GM18873 (cell line): Measurements from ENCODE around the gene PCSK4.
"Not testable (repeated sequence)": the region's sequence is repeated elsewhere in the genome, so short reads cannot be mapped to it uniquely, and the experiment has no call there.

Experiments used
- ATAC-seq: cut with Tn5 transposase; IDR thresholded peaks from one replicate; pipeline ENCODE4 v1.9.1; 2021; ENCODE audit warnings: mild to moderate bottlenecking, moderate library complexity, moderate number of reproducible peaks; ENCODE audit not compliant: unreplicated experiment, low FRiP score

Gene PCSK4

DNA sequence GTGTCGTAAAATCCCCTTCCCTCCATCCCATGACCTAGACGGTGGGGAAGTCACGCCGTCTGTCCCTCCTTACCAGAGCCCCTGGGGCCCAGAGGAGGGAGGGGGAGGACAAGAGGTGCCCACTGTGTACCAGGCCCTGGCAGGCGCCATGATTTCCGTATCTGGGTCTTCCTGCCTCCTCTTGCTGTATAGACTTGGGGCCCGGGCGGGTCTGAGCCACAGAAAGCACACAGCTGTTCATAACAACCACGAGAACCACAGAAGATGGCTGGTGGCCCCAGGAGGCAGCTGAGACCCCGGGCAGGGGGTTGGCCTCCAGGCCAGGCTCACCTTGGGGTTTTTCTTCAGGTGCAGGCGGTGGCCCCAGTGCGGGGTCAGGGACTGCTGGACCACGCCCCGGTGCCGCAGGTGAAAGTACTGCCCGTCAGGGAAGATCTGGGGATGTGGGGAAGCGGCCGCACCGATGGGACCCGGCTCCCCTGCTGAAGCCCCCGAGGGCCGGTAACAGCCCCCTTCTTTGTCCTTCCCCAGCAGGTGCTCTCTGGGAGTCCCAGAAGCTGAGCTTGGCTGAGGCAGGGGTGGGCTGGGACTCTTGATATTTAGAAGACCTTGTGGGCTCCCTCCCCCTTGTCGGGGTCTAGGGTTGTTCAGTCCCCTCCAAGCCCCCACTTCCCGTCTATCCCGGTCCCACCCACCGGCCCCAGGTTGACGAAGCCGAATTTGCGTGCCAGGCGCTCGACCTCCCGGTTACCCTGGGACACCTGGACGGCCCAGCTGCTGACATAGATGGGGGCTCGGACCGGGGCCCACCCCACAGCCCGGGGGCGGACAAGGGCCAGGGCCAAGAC lies 463 bp downstream of the PCSK4 start:
- ATAC-seq, result no peak

DNA sequence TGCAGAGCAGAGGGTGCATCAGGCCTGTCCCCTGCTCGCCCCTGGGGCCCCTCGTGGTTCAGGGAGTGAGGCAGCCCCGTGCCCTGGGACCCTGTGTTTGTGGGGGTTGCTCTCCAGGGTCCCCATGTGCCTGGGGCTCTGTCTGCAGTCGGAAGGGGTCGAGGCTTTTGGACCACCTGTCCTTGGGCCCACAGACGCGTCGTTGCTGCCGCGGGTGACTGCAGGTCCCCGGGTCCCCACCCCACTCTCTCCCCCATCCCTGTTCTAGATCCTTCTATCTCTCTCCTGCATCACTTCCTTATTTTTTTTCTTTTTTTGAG lies 1.9 kb downstream of the PCSK4 start:
- no peak for ATAC-seq

DNA sequence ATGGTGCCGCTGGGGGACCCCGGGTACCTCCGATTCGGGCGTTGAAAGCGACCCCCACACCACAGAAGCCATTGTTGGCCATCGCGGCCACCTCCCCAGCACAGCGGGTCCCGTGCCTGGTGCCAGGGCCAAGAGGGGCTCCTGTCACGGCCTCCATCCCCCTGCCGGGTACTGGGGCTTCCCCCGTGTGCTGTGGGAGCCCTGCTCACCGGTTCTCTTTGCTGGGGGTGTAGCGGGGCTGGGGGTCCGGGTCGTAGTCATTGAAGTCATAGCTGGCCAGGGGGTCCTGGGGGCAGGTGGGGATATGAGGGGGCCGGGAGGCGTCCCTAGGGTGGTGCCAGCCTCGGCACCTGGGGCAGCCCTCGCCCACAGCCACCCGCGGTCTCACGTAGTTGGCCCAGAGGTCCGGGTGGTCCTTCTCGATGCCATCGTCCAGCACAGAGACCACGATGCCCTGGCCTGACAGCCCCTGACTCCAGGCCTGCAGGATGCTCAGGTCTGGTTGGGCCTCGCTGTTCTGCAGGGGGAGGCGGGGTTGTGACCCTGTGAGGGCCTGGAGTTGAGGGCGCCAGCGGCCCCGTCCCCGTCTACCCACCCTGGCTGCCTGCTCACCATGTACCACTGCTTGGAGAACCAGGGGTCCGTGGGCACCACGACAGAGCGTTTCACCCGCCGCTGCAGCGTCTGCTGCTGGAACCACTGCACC lies 2.4 kb downstream of the PCSK4 start:
- ATAC-seq, result no peak

DNA sequence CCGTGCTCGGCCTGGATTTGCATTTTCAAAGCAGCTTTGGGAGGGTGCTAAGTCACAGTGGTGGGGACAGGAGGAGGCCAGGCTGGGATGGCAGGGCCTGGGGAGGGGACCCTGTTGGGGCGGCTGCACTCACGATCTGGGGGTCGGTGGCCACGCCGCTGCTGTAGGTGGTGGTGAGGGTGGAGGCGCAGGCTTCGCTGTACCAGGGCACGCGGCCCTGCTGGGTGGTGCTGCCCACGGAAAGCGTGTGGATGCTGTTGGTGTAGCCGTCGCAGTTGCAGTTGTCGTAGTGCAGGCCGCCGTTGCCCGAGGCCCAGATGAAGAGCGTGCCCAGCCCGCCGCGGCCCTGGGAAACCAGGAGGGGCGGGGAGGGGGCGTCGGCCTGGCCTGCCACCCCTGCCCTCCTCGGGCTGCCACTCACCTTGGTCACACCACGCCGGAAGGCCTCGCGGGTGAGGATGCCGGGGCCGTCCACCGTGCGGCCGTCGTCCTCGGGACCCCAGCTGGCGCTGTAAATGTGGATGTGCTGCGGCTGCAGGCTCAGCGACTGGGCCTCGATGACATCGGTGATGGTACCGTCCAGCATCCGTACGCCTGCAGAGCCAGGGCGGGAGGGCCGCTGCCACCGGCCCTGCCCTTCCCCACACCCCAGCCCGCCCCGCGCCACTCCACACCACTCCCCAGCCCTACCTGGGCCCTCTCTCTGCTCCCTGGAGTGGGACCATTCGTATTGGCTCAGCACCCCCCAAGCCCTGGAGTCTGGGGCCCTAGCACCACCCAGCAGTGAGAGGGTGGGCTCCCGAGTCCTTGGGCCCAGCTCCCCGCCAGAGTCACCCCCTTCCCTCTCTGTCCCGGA lies 3.2 kb downstream of the PCSK4 start:
- ATAC-seq, result no peak

DNA sequence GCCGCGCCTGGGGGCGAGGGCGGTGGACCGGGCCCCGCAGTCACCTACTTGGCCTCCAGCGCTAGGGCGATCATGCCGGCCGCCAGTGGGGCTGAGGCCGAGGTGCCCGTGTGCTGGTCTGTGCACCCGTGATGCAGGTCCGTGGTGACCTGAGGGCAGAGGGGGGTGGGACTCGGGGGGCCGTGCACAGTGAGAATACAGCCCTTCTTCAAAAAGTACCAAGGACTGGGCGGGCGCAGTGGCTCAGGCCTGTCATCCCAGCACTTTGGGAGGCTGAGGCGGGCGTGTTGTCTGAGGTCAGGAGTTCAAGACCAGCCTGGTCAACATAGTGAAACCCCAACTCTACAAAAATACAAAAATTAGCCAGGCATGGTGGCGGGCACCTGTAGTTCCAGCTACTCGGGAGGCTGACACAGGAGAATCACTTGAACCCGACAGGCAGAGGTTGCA lies 6.1 kb downstream of the PCSK4 start:
- ATAC-seq, result no peak

DNA sequence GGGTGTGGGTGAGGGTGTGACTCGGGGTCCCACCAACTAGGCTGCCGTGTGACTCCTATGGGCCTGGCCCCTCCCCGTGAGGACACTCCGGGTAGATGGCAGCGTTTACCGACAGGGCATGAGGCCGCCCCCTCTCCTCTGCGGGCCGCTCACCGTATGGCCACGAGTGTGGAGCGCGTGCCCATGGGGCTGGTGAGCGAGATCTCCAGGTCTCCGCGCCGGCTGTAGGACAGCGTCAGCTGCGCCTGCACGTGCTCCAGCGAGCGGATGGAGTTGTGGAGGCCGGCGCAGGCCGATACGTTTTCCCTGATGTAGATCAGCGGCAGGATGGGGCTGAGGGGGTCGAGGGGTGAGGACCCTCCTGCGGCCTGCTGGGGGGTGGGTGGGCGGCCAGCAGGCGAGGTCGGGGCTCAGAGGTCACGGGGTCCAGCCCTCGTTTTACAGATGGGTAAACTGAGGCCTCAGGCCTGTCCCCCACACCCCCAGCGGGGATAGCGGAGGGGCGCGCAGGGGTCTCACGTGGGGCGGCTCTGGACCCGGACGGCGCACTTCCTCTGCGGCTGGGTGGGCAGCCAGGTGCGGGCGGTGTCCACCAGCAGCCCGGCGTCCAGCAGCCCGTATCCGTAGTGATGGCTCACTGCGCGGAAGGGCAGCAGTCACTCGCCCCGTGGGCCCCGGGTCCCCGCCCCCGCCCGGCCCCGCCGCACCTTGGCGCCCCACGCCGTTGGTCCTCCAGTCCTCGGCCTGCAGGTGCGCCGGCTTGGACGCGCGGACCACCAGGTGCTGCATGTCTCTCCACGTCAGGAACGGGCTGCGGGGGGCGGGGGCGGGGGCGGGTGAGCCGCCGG lies 6.8 kb downstream of the PCSK4 start:
- ATAC-seq, result no peak

DNA sequence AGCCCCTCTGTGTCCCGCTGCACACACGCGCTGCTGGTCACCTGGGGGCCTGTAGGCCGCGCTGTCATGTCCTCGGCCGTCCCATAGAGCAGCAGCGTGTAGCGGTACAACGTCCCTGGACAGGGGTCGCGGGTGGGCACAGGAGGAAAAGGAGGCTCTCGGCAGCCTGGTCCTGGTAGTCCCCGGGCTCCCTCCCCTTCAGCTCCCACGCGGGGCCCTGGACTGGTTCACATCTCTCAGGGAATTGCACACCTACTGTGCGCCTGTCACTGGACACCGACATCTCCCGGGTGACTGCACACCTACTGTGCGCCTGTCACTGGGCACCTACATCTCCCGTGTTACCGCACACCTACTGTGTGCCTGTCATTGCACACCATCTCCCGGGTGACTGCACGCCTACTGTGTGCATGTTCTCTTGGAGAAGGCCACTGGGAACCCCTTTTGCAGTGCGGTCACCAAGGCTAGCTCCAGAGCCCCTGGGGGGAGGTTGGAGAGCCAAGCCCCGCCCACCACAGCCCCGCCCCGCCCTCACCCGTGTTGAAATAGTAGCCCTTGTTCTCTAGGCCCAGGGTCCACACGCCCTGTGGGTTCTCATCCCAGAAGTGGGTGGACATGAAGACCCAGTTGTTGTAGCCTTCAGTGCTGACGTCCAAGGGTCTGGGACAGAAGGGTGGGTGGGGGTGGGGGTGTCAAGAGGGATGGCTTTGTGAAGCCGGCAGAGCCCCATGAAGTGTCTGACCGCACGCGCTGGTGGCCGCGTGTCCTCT lies 7.6 kb downstream of the PCSK4 start:
- no peak for ATAC-seq

DNA sequence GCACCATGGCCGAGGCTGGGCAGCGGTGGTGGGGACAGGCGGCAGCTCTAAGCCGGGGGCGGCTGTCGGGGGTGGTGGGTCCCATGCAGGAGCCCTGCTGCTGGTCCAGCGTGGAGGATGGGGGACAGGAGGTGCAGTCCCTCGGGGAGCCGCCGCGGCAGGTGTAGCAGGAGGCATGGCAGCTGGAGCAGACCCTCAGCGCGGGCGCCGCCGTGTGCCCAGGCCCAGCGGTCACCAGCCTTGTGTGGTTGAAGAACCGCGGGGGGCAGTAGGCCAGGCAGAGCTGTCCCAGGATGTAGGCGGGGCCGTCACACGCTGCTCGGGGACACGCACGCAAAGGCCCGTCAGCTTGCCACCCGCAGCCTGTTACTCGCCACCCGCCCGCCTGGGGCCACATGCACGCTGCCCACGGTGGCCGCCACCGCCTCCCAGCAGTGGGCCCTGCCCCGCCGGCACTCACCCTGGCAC lies 8.2 kb downstream of the PCSK4 start:
- ATAC-seq, result no peak

DNA sequence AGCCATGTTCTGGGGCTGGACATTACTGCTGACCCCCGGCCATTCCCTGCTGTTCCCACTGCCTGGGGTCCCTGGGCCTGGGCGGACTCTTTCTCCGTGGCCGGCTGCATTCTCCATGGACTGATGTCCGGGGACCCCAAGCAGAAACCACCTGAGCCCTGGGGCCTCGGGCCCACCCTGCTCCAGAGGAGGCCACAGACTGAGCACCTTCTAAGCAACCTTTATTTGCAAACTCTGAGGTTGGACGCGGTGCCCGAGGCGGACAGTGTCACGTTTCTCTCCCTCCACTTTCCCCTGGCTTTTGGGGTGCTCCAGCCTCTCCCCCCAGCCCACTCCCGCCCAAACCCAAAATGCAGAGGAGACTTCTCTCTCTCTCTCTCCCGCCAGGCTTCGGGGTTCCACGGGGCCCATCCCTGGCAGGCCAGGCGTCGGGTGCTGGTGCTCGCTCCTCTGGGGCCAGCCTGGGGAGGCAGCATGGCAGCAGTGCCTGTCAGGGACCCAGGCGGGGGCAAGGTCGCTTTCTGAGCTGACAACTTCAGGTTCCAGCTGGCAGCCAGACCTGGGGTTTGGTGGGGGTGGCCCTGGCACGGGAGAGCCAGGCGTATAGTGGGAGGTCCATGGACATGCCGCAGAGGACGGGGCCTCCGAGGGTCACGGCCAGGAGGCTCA lies 8.8 kb downstream of the PCSK4 start:
- no peak for ATAC-seq

DNA sequence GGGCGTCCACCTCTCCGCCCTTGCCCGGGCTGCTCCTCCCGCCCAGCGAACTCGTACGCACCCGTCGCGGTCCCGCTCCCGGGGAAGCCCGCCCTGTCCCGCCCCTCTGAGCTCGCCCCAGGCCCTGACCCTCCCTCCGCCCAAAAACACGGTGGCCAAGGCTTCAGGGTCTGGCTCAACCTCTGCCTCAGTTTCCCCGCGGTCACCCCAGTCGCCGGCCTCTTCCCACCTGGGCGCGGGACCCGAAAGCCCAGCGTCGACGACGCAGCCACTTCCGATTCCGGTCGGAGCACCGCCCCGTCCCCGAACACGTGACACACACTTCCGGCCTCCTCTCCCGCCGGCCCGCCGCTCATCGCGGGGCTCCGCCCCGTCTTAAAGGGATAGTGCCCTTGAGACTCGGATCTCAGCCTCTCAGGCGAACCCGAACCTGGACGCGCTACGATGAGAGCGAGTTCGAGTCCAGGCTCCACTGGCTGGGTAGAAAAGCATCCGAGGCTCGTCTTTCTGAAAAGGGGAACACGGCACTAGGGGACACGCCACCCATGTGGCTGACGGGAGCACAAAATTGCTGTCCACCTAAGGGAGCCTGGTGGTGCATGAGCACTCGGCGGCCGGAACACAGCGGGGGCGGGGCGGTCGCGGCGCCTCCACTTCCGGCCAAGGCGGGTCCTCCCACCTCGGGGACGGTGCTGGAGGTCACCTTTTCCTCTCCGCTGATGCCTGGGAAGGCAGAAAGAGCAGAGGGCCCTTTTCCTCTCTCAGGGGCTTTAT lies 11.0 kb downstream of the PCSK4 start, which contains the start of gene C19orf25:
TSS of gene C19orf25 (minus strand) at position 282 of the 774 bp plus-strand sequence. CDS start 312 bp downstream, outside the sequence.
- peak; percentile 68 for ATAC-seq

DNA sequence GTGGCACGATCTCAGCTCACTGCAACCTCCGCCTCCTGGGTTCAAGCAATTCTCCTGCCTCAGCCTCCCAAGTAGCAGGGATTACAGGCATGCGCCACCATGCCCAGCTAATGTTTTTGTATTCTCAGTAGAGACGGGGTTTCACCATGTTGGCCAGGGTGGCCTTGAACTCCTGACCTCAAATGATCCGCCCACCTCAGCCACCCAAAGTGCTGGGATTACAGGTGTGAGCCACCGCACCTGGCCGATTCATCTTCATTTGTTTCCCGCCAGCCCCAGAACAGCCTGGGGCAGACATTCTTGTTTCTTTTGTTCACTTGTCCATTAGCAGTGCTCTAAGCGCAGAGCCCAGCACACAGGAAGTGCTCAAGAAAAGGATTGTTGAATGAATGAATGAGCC lies 13.1 kb downstream of the PCSK4 start:
- ATAC-seq, result not testable (repeated sequence)

DNA sequence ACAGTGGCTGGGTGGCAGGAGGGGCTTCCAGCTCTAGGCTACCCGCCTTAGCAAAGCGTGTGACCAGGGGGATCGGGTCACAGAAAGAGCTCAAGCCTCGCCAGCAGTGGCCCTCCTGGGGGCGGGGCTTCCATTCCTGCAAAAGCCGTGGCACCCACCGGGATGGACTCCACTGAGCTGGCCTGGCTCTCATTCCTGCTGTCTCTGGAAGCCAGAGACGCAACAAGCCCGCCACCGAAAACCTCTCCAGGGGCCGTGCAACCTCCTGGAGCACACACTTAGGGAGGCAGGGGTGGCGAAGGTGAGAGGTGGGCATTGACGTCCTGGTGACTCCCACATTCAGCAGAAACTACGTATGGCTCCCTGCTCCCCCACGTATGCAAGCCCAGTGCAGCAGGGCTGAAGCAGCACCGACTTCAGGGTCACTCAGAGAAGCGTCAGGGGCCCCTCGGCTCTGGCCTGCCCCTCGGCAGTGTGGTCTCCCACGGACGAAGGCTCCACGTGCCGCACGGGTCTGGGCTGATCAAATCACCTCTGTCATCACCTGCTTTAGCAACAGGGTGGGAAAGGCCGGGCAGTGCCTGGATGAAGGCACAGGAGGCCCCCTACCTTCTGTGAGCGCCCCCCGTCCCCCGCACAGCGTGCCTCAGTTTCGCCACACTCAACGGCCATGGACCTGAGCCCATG lies 14.3 kb downstream of the PCSK4 start:
- no peak for ATAC-seq

DNA sequence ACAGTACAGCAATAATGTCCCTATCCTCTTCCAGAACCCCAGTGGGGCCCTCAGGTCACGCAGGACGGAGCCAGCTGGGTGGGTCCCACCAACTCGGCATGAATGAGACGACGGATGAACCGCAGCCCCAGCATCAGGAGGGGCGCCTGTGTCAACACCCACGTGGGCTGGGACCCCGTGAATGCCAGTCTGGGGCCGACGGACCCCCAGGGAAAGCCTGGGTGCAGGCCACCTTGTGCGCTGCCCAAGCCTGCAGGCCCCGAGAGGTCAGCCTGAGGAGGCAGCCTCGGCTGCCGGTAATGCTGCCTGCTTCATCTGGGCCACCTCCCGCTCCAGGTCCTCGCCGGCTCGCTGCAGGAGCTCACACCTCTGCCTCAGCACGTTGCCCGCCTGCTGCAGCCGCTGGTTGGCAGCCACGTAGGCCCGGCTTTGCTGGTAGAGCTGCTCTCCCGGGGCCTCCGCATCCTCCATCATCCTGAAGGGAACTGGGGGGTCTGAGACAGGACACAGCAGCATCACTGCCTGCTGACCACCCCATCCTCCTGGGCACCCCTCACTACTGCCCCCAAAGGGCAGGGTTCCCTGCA lies 15.3 kb downstream of the PCSK4 start:
- no peak for ATAC-seq

DNA sequence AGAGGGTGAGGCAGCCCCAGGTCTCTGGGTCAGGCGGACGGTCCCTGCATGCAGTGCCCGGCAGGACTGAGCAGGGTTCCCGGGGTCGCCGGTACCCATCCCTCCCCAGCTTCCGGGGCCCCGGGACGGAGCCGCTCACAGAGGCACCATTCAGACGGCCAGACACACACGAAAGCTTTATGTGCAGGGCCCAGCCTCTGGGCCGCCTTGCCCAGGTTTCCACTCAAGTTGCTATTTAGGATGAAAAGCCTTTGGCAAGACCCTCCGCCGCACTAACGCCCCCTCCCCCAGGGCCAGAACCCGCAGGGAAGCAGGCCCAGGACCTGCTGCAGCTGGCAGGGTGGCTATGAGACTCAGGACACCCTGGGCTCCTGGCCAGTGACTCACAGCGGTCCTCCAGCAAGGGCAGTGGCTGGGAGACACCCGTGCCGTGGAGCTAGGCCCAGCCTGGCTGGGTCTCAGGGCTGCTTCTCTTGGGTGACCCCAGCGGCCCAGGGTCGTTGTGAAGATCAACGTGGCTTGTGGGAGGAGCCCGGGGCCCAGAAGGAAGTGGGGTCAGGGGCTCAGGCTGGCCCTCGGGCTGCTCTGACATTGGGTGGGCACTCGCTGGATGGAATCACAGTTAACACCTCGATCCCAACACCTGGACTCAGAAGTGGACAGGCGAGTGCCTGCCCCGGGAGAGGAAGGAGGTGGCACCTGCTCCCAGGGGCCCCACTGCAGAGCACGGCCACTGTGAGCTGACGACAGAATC lies 16.0 kb downstream of the PCSK4 start:
- ATAC-seq, result no peak

DNA sequence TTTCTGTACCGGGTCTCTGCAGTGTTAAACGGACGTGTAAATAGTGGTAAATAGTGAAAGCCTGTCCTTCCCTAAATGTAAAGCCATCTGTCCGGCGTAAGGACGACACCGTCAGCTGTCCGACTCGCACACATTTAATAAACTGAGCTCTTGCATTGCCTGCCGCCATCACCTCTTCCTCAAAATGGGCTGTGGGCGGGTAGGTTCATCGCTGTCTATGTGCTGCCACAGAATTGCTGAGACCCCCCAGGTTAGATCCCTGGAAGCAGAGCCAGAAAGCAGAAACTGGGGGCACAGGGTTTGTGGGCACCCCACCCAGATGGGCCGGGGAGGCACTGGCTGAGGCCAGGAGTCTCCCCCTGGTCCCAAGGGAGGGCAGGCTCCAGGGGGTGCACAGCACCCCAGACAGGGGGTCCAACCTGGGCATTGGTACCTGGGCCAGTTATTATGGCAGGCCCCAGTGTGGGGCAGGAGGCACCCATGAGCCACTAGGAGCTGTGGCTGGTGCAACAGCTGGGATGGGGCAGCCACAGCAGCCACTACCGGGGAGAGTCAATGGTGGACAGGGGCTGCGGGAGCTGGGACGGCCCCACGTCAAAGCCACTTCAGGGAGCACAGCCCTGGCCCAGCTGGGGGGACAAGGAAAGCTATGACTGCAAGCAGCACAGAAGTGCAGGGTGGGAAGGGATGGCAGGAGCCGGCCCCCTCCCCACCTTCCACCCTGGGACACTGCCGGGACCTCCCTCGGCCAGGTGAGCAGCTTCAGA lies 16.9 kb downstream of the PCSK4 start:
- no peak for ATAC-seq
